ENCODE results near the gene FOSL1. TPM values are rescaled to one million over a fixed set of nuclear protein-coding genes. Genes with fewer than 3 reads are reported as not detected.
A peak's percentile ranks its signal among the peaks of the same experiment; 100 is the strongest.

The FOSL1 gene
- total RNA-seq, 1 donor from 2014 or later = 2.0 TPM

- intact Hi-C loops (cut with DNase I) = no loop called here
- DNase-seq (ENCODE audit: low spot score) = no peak
Observed at GRCh38 chr11:65921033-65921555, 20.9 kb upstream of the FOSL1 start.

GRCh38 chr11:65920372-65920802 lies 20.2 kb upstream of the FOSL1 start:
- intact Hi-C loops (cut with DNase I) = no loop called here
- DNase-seq (ENCODE audit: low spot score) = no peak

- intact Hi-C loops (cut with DNase I) = loop anchor here (1.0 to 5.0 kb wide), 4 partner anchors 31 to 83 kb away; partner anchors contain the start of genes BANF1, EIF1AD, FIBP and SART1
- no peak for DNase-seq (ENCODE audit: low spot score)
Observed at GRCh38 chr11:65919573-65920371, 19.6 kb upstream of the FOSL1 start.

GRCh38 chr11:65919141-65919572 lies 19.0 kb upstream of the FOSL1 start, which contains the start of gene DRAP1:
Gene DRAP1 (plus strand): TSS chr11:65919426. CDS start chr11:65919502, 76 bp downstream.
- intact Hi-C loops (cut with DNase I) = loop anchor here (1.0 to 5.0 kb wide), 4 partner anchors 31 to 83 kb away; partner anchors contain the start of genes BANF1, EIF1AD, FIBP and SART1

GRCh38 chr11:65918211-65919140 lies 18.3 kb upstream of the FOSL1 start, which contains the start of gene C11orf68:
Gene C11orf68 (minus strand): TSS chr11:65919062. CDS start chr11:65919031, 31 bp downstream.
- intact Hi-C loops (cut with DNase I) = loop anchor here (1.0 to 5.0 kb wide), 4 partner anchors 30 to 84 kb away; partner anchors contain the start of genes BANF1, EIF1AD, FIBP and SART1
- DNase-seq (ENCODE audit: low spot score) = no peak

More at GRCh38 chr11:65919141-65919572, 19.0 kb upstream of the FOSL1 start, which contains the start of gene DRAP1:
- DNase-seq (ENCODE audit: low spot score) = peak; percentile 100

- no peak for DNase-seq (ENCODE audit: low spot score)
- intact Hi-C loops (cut with DNase I) = loop anchor here (2.0 to 5.0 kb wide), 2 partner anchors 43 to 85 kb away; partner anchors contain the start of genes BANF1, EIF1AD and SART1
Observed at GRCh38 chr11:65917434-65918210, 17.4 kb upstream of the FOSL1 start.

- intact Hi-C loops (cut with DNase I) = loop anchor here (5.0 kb wide), 1 partner anchor 85 kb away; the partner anchor contains the start of genes BANF1 and EIF1AD
- DNase-seq (ENCODE audit: low spot score) = no peak
Observed at GRCh38 chr11:65917077-65917433, 16.9 kb upstream of the FOSL1 start.

- intact Hi-C loops (cut with DNase I) = loop anchor here (5.0 kb wide), 1 partner anchor 86 kb away; the partner anchor contains the start of genes BANF1 and EIF1AD
- no peak for DNase-seq (ENCODE audit: low spot score)
Observed at GRCh38 chr11:65916391-65916790, 16.2 kb upstream of the FOSL1 start.

- intact Hi-C loops (cut with DNase I) = loop anchor here (5.0 kb wide), 1 partner anchor 86 kb away; the partner anchor contains the start of genes BANF1 and EIF1AD
Observed at GRCh38 chr11:65915821-65916251, 15.6 kb upstream of the FOSL1 start.

GRCh38 chr11:65915101-65915820 lies 15.1 kb upstream of the FOSL1 start:
- intact Hi-C loops (cut with DNase I) = loop anchor here (5.0 kb wide), 1 partner anchor 87 kb away; the partner anchor contains the start of genes BANF1 and EIF1AD
- no peak for DNase-seq (ENCODE audit: low spot score)

More at GRCh38 chr11:65915821-65916251, 15.6 kb upstream of the FOSL1 start:
- DNase-seq (ENCODE audit: low spot score) = peak; percentile 90

- intact Hi-C loops (cut with DNase I) = no loop called here
- DNase-seq (ENCODE audit: low spot score) = no peak
Observed at GRCh38 chr11:65912845-65913244, 12.7 kb upstream of the FOSL1 start.

GRCh38 chr11:65911682-65912568 lies 11.7 kb upstream of the FOSL1 start:
- intact Hi-C loops (cut with DNase I) = no loop called here
- DNase-seq (ENCODE audit: low spot score) = no peak

GRCh38 chr11:65907878-65908277 lies 7.7 kb upstream of the FOSL1 start:
- intact Hi-C loops (cut with DNase I) = no loop called here
- DNase-seq (ENCODE audit: low spot score) = no peak

GRCh38 chr11:65906602-65907001 lies 6.4 kb upstream of the FOSL1 start:
- no peak for DNase-seq (ENCODE audit: low spot score)
- intact Hi-C loops (cut with DNase I) = no loop called here

- intact Hi-C loops (cut with DNase I) = no loop called here
- DNase-seq (ENCODE audit: low spot score) = no peak
Observed at GRCh38 chr11:65903715-65904114, 3.5 kb upstream of the FOSL1 start.

- intact Hi-C loops (cut with DNase I) = no loop called here
- peak; percentile 72 for DNase-seq (ENCODE audit: low spot score)
Observed at GRCh38 chr11:65903068-65903481, 2.9 kb upstream of the FOSL1 start.

- DNase-seq (ENCODE audit: low spot score) = no peak
- intact Hi-C loops (cut with DNase I) = no loop called here
Observed at GRCh38 chr11:65900899-65901180, 652 bp upstream of the FOSL1 start.
